Measurements from ENCODE around the gene EXTL1.

The EXTL1 gene

DNA sequence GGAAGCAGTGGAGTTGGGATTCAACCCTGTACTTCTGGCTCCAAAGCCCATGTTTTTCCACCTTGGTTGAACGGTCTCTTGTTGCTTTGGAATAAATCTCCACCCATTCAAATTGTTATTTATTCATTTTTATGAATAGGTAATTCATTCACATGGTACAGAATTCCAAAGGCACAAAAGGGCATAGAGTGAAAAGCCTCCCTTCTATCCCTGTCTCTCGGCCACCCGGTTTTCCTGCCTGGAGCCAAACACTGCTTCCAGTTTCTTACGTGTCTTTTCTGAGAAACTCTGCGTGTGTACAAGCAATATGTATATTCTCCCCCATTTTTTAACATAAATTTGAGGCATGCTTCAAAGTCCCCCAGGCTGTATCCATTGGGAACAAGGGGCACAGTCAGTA, 3.9 kb downstream of the EXTL1 start:
- no peak for DNase-seq

DNA sequence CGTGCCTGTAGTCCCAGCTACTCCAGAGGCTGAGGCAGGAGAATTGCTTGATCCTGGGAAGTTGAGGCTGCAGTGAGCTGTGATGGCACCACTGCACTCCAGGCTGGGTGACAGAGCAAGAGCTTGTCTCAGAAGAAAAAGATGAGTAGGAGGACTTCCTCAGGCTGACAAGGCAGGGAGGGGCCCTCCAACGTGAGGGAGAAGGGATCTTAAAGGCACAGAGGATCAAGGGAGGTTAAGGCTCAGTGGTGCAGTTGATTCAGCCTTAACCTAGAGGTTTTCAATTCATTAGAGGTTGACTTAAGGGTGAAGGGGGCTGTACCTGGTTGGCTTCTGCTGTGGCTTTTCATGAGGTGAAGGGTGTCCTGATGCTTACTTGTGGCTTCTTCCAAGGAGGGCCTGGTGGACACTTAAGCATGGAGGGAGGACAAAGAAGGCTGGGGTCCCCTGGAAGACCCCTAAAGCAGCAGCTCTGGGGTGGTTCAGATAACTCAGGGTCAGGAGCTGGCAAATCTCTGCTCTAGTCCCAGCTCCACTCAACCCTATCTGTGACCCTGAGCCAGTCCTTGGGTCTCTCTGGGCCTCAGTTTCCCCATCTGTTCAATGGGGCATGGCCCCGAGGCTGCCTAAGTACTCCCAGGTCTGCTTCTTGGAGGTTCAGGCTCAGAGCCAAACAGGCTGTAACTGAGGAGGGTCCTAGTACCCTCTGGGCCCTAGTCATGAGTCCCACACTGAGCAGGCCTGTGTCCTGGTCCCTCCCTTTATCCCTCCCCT, 6.3 kb downstream of the EXTL1 start:
- no peak for DNase-seq

DNA sequence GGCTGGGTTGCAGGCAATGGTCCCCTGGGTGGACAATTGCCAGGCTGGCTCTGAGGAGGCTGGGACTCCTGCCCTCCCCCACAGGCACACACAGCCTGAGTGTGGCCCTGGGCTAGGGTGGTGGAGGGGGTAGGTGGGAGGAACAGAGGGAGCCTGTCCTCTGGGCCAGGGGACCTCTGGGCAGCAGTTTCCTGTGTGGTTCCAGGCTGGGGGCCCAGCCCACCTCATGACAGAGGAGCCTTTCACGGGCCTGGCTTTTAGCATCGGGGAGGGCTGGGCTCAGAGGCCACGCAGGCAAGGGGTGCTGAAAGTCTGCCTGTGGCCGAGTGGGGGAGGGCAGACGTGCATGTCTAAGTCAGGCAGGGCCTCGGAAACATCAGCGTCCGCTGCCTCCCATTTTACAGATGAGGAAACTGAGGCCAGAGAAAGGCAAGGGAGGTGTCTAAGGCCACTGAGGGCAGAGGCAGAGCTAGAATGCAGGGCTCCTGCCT, 7.0 kb downstream of the EXTL1 start:
- DNase-seq: peak; percentile 91

DNA sequence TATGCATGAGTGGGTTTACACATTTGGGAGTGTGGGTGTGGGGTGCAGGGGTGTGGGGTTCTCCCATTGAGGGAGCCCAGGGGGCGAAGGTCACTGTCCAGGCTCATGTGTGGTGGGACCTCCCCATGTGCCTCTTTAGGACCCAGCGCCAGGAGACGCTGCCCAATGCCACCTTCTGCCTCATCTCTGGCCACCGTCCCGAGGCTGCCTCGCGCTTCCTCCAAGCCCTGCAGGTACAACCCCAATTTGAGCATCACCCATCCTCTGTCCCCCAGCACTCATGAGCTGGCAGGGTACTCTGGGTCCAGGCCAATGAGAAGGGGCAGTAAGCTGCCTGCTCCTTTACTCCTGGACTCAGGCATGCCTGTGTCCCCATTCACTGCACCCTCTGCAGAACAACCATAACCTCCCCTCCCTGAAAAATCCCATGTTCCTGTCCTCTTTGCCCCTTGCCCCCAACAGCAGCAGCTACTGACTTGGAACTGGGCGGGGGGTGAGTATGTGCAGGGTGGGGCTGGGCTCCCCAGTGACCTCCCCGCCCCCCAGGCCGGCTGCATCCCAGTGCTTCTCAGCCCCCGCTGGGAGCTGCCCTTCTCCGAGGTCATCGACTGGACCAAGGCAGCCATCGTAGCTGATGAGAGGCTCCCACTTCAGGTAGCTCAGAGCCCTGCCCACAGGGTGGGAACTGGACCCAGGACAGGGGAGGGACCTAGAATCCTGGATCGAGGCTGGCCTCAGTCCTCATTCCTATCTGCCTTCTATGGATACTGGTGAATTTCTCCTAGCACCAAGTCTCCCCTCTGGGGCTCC, 7.7 kb downstream of the EXTL1 start:
- DNase-seq: no peak

DNA sequence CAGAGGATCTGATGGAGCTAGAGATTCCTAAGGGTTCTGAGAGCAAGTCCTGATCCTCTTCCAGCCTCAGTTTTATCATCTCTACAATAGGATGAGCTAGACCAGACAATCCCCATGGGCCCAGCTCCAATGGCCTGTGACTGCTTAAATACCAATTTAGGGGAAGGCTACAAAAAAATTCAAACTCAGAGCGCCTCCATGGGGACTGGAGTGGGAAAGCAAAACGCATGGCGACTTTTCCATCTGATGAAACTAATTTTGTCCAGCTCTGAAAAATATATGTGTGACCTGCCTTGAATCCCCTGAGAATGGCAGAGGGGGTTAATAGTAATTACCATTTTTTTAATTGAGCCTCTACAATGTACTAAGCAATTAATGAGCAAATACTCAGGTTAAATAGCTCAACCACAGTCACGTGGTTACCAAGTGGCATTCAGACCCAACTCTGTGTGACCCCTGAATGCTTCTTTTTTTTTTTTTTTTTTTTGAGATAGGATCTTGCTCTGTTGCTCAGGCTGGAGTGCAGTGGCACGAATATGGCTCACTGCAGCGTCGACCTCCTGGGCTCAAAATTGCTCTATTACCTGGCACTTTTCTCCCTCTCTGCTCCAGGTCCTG, 8.4 kb downstream of the EXTL1 start:
- DNase-seq: no peak

DNA sequence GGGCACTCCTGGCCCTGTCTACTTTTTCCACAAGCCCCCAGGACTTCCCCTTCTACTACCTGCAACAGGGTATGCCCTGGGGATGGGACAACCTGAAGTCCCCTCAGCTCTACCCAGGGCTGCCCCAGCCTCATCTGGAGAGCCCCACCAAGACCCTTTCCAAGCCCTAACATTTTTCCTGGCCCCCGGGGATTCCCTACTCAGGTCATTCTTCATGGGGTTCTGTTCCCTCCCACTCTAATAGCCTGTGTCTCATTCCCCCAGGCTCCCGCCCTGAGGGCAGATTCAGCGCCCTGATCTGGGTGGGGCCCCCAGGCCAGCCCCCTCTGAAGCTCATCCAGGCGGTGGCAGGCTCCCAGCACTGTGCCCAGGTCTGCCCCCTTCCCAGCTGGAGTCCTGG, 9.6 kb downstream of the EXTL1 start:
- DNase-seq: no peak

DNA sequence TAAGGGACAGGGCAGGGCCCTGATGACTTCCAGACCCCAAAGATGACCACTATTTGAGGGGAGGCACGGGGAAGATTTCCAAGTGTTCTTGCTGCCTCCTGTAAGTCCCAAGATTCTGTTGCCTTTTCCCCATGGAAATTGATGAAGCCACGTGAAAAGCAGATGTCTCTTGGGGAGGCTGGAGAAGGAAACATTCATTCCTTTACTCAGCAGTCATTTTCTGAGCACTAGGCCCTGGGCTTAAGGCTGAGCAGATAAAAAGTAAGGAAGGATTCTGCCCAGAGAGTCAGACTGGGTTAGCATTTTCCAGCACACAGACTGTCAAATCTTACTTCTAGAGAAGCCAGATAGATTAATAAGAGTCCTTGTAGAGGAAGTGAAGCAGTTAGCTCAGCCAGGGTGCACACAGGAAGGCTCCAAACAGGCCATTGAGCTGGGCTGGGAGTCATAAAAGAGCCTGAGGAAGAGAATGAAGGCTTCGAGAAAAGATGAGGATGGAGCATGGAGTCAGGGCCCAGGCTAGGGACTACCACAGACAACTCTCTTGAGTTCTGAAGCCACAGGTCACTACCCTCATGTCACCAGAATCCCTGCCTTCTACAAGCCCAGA, 10.1 kb downstream of the EXTL1 start:
- DNase-seq: no peak

DNA sequence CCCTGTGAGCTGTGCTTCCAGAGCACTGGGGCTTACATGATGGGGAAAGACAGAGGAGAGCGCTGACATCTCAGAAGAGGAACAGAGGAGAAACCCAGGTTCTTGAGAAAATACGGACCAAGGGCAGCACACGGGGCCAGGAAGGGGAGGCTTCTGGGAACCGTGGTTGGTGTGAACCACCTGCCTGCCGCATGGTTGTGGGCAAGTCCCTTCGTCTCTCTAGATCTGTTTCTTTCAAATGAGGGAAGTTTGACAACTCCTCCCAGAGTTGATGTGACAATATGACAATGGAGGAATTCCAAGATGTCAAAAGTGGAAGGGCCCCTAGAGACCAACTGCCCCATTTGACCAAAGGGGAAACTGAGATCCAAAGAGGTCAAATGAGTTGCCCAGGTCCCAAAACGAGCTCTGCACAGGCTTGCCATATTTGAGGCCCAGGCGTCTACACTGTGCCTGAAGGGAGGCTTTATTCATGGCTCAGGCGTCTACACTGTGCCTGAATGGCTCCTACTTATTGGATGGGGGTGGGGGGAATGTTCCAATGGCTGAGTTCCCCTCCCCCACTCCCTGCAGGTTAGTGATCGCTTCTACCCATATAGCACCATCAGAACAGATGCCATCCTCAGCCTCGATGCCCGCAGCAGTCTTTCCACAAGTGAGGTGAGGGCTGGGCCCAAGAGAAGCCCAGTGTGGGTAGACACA, 11.2 kb downstream of the EXTL1 start:
- DNase-seq: no peak

DNA sequence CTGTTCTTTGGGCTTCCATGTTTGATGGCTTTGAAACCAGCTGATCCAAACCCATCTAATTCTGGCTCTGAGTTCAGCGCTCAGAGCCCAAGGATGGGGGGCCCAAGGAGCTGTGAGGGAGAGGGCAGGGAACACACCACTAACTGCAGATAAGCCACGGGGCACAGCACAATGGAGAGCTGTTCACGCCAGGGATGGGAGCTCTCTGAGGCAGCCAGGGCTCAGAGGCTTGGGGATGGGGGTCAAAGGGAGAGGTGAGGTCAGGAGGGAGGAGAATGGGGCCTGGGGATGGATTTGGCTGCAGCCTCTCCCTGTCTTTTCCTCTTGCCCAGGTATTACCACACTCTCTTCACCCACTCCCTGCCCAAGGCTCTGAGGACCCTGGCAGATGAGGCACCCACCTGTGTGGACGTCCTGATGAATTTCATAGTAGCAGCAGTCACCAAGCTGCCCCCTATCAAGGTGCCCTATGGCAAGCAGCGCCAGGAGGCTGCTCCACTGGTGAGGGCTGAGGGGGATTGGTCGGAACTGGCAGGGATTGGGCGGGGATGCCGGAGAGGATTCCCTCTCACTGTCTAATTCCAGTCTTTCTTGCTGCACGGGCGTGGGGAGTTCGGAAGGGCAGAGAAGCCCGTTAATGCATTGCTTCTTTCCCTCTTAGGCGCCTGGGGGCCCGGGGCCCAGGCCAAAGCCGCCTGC, 13.1 kb downstream of the EXTL1 start:
- DNase-seq: no peak

DNA sequence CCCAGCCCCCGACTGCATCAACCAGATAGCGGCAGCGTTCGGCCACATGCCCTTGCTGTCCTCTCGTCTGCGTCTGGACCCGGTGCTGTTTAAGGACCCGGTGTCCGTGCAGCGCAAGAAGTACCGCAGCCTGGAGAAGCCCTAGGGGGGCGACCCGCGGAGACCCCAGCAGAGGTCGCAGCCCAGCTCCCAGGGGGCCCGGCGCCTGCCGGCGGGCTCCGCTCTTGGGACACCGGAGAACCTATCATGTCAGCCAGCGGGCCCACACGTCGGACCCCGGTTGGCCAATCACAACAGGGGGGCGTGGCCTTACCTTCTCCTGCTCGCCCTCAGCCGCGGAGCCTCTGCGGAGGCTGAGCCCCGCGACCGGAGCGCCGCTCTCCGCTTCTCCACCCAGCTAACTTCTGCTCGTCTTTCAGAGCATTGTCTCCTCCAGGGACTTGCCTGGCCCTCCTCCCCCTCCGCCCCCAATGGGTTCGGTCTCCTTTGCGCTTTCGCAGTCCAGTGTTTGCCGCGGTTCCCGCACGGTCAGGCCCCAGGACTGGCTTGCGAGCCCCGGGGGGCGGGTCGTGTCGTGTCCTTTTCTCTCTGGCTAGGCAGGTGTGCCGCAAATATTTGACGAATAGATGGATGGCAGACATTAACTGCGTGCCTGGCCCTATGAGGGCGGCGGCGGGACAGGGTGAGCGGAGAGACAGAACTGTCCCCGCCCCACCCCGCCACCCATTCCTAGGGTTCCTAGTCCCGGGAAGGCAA, 13.8 kb downstream of the EXTL1 start:
- DNase-seq: peak; percentile 97

DNA sequence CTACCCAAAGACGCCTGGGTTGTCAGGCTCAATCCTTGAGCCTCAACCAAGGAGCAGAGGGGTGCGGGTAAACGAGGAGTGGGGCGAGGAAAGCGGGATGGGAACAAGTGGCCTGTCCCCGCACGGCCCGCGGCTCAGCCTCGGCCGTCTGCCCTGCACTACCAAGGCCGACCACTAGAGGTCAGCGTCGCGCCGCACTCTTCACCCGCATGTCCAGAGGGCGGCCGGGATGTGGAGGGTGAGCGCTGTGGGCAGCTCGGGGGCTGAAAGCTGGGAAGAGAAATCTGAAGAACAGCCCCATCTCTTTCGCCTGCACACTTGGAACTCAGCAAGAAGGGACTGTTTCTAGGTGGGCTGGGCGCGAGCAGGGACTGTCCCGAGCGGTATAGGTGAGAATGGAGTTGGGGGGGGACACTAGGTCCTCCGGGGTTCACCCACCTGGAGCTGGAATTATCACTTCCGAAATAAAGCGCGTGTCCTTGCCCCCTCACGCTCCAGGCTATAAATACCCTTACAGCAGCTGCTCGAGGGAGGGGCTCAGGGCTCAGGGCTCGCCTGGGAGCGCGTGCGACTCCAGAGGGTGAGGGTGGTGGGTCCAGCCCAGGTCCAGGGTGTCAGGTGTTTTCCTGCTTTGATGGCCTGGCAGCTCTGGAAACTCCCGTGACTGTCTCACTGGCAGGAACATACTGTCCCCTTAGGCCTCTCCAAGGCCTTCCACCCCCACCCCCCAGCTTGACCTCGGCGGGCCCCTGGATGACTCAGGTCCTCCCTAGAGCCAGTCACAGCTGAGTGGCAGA, 14.6 kb downstream of the EXTL1 start:
- peak; percentile 91 for DNase-seq

DNA sequence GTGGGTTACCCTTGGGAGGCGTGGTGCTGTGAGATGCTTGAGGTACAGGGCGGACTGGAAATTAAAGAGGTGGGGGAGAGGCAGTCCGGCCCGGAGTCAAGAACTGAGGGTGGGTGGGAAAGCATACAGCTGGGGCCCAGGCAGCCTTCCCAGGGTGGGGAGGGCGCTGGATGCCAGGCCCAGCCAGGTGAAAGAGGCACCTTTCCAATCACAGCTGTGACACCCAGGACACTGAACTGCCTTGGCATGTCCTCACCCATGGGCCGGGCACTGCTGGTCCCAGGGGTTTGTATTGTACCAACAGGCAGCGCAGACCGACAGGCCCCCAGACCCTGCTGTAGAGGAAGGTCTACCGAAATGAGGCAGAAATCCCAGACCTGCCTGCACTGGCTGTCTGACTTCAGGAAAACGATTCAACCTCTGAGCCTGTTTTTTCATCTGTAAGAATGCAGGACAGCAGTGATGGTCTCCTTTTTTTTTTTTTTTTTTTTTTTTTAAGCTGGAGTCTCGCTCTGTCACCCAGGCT, 15.2 kb downstream of the EXTL1 start:
- DNase-seq: no peak

DNA sequence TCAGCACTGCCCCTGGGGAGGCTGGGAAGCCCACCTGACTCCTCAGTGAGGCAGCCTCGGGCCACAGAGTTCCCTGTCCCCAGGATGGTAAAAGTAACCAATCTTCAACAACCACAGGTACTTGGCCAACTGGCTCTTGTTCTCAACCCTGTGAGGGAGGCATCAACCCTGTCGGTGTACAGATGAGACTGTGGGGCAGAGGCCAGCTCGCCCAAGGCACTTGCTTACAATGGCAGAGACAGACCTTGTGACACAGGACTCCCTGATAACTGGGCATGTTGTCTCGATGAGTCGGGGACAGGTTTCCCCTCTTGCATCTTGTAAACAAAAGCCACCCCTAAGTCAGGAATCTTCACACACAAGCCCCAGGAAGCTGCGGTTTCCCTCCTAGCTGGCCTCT, 16.3 kb downstream of the EXTL1 start:
- no peak for DNase-seq

DNA sequence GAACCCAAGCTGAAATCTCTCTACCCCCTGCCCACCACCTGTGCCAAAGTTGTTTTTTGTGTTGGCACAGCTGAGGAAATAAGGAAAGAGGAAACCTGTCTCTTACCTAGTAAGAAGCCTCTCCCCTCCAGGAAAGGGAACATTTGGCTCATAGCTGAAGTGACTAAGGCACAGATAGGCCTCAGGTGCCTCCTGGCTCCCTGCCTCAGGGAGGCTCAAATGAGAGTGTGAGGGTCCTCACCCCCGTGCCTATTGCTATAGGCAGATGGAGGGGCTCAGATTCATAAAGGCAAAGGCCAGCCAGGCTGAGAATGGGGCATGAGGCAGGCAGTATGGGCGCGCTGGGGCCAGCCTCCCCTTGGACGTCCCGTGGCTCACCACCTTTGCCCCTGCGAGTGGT, 16.9 kb downstream of the EXTL1 start:
- no peak for DNase-seq

DNA sequence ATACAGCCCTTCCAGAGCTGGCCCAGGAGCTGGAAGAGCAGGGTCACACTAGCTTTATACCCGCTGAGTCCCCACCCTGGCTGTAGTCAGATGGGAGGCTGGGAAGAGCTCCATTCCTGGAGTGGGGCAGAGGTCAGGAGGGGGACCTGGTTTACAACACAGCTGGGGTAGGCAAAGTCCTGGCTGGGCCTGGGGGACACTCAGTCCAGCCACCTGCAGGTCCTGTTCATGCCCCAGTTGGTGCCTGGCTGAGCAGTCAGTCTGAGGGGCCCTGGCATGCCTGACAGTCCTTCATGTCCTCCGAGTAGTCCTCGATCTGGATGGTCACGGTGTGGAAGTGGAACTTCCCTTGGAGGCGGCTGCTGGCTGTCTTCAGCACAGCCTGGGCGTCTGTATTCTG, 17.3 kb downstream of the EXTL1 start:
- no peak for DNase-seq

DNA sequence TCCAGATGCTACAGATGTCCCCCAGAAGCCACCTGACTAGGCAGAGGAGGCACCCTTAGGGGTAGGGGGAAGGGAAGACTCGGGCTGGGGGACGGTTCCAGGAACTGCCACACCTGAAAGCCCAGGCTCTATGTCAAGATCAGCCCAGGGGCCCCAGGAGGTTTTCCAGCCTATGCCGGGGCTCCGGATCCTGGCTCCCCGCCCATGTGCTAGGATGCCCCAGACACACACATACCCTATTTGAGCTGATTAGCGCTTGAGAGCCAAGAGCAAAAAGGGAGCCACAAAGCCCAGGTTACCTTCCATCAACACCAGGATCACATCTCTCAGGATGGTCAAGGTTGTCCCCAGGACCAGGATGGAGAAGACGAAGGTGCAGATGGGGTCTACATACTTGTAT, 19.8 kb downstream of the EXTL1 start:
- no peak for DNase-seq

DNA sequence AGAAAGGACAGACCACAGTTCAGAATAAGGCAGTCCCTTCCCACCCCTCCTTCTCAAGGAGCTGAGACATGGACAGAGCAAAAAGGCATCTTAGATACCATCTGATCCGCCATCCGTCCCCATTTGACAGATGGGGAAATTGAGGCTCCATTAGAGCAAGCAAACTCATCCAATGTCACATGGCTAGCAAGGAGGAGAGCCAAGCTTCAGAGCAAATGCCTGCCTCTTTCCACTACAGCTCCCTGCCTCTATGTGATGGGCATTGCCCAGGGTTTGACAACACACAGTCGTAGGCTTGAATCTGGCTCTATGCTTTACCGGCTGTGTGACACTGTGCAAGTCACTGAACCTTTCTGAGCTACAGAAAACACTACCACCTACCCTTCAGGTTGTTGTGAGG, 20.4 kb downstream of the EXTL1 start:
- DNase-seq: no peak

DNA sequence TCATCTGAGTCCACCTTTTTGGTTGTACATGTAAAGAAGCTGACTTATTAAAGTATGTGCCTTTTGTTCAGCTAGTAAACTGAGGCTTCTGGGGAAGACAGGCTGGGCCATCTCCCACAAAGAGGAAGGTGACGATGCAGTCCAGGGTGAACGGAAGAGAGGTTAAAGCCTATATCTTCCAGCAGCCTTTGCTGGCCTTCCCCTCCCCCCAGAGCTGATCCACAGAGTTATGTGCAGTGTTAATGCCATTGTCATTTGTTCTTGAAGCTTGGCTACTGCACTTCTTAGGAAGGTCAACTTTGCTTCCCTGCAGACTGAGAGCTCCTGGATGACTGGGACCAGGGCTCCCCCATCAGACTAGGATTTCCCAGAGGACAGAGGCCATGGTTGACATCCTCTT, 22.2 kb downstream of the EXTL1 start:
- DNase-seq: no peak

DNA sequence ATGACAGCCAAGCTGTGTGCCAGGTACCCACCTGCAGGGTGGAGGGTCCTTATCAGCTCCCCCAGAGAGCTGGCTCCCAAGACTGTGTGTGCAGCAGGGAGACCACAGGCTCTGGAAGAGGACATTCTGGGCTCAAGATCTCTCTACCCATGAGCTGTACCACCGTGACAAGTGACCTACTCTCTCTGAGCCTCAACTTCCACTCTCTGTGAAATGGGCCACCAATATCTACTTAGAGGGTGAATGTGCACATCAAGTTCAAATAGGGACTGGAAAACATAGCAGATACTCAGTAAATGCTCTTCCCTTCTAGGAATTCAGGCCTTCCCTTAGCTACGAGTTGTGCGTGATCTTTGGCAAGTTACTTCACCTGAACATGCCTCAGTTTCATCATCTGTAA, 22.8 kb downstream of the EXTL1 start:
- DNase-seq: no peak

Measured in islet precursor cell (in vitro differentiated cells).